OCI-LY3 (cell line): Measurements from ENCODE around the gene PDXP.

ENCODE experiments used
- CTCF ChIP-seq: fragments of 200-600, 300-600 bp; sonication (generic); IDR thresholded peaks from 2 replicates; pipeline ENCODE4 v1.5.1; 2014; ENCODE audit warnings: antibody characterized with exemption, low read length, low read depth
- EZH2phosphoT487 ChIP-seq: fragments of 200-600 bp; shearing (Covaris generic); IDR thresholded peaks from 2 replicates; pipeline ENCODE4 v1.6.1; 2018; ENCODE audit warnings: antibody characterized with exemption, mixed run types, low read depth

GRCh38 chr22:37686002-37686982 is 27.8 kb downstream of the PDXP start, which contains the start of gene NOL12:
- TF ChIP-seq CTCF: no peak
- no peak for TF ChIP-seq EZH2phosphoT487
